Adipocyte (in vitro differentiated cells): ENCODE measurements around the gene MAPK10.

Source experiments
- DNase-seq: peaks from one replicate; pipeline ENCODE4 v3.0.0-alpha.2; 2015; ENCODE audit warnings: low read depth
- H3K27me3 ChIP-seq: replicated peaks from 2 replicates; pipeline ENCODE4 v1.7.0; 2013; ENCODE audit warnings: mild to moderate bottlenecking, low read length, moderate library complexity; ENCODE audit not compliant: control insufficient read depth, insufficient read depth
- H3K36me3 ChIP-seq: 2 replicates; pipeline ENCODE4 v1.7.0; 2013; ENCODE audit warnings: low read length, mild to moderate bottlenecking, moderate library complexity; ENCODE audit not compliant: control insufficient read depth, insufficient read depth, severe bottlenecking
- H3K4me1 ChIP-seq: 2 replicates; pipeline ENCODE4 v1.7.0; 2013; ENCODE audit warnings: mild to moderate bottlenecking, low read length, moderate library complexity; ENCODE audit not compliant: control insufficient read depth, insufficient read depth
- H3K4me3 ChIP-seq: 2 replicates; pipeline ENCODE4 v1.7.0; 2013; ENCODE audit warnings: mild to moderate bottlenecking, low read length, moderate library complexity
- H3K9ac ChIP-seq: 2 replicates; pipeline ENCODE4 v1.7.0; 2013; ENCODE audit warnings: mild to moderate bottlenecking, low read length, moderate library complexity
- H3K9me3 ChIP-seq: 2 replicates; pipeline ENCODE4 v1.7.0; 2013; ENCODE audit warnings: mild to moderate bottlenecking, low read length, moderate library complexity; ENCODE audit not compliant: control insufficient read depth

MAPK10 gene

GRCh38 chr4:86376850-86377249, 17.0 kb upstream of the MAPK10 start:
- DNase-seq: no peak
- Histone ChIP-seq H3K36me3 (no peaks in the 10 kb centered on the region), H3K27me3 (no peaks in the 10 kb centered on the region), H3K4me3 (no peak overlapping the region), H3K9me3 (peaks cover 6% of the 10 kb centered on the region), H3K9ac (no peak overlapping the region), H3K4me1 (no peaks in the 10 kb centered on the region)

GRCh38 chr4:86368433-86368832, 8.6 kb upstream of the MAPK10 start:
- Histone ChIP-seq H3K9me3 (peaks cover 3% of the 10 kb centered on the region), H3K4me3 (peak overlapping the region; percentile 9), H3K27me3 (no peaks in the 10 kb centered on the region), H3K9ac (no peak overlapping the region), H3K36me3 (no peaks in the 10 kb centered on the region), H3K4me1 (peaks cover 15% of the 10 kb centered on the region)
- no peak for DNase-seq

- Histone ChIP-seq H3K4me1 (peaks cover 15% of the 10 kb centered on the region), H3K9ac (no peak overlapping the region), H3K36me3 (no peaks in the 10 kb centered on the region), H3K27me3 (no peaks in the 10 kb centered on the region), H3K9me3 (peaks cover 1% of the 10 kb centered on the region), H3K4me3 (no peak overlapping the region)
- DNase-seq: peak; percentile 67
Observed at GRCh38 chr4:86367577-86367976, 7.7 kb upstream of the MAPK10 start.

GRCh38 chr4:86366920-86367319, 7.1 kb upstream of the MAPK10 start:
- no peak overlapping the region for H3K4me3 ChIP-seq
- no peaks in the 10 kb centered on the region for H3K9me3 ChIP-seq
- DNase-seq: no peak
- H3K36me3 ChIP-seq: no peaks in the 10 kb centered on the region
- no peak overlapping the region for H3K9ac ChIP-seq
- H3K27me3 ChIP-seq: no peaks in the 10 kb centered on the region
- peaks cover 15% of the 10 kb centered on the region for H3K4me1 ChIP-seq

GRCh38 chr4:86362510-86362909, 2.7 kb upstream of the MAPK10 start:
- H3K27me3 ChIP-seq: no peaks in the 10 kb centered on the region

GRCh38 chr4:86358257-86358656, 1.6 kb downstream of the MAPK10 start:
- Histone ChIP-seq H3K36me3 (no peaks in the 10 kb centered on the region), H3K4me1 (peaks cover 23% of the 10 kb centered on the region), H3K9ac (peak overlapping the region; percentile 45), H3K9me3 (no peaks in the 10 kb centered on the region), H3K4me3 (peak overlapping the region; percentile 35), H3K27me3 (no peaks in the 10 kb centered on the region)
- peak; percentile 58 for DNase-seq

More at GRCh38 chr4:86362510-86362909, 2.7 kb upstream of the MAPK10 start:
- Histone ChIP-seq H3K9ac (no peak overlapping the region), H3K4me3 (no peak overlapping the region), H3K4me1 (peaks cover 33% of the 10 kb centered on the region), H3K36me3 (no peaks in the 10 kb centered on the region), H3K9me3 (no peaks in the 10 kb centered on the region)
- no peak for DNase-seq

- Histone ChIP-seq H3K4me1 (peaks cover 23% of the 10 kb centered on the region), H3K4me3 (no peak overlapping the region)
- DNase-seq: no peak
Observed at GRCh38 chr4:86357608-86358007, 2.2 kb downstream of the MAPK10 start.

GRCh38 chr4:86356425-86357210, 3.2 kb downstream of the MAPK10 start:
- Histone ChIP-seq H3K36me3 (no peaks in the 10 kb centered on the region), H3K4me3 (no peak overlapping the region), H3K27me3 (no peaks in the 10 kb centered on the region), H3K4me1 (peaks cover 23% of the 10 kb centered on the region), H3K9me3 (no peaks in the 10 kb centered on the region), H3K9ac (no peak overlapping the region)
- DNase-seq: no peak

More at GRCh38 chr4:86357608-86358007, 2.2 kb downstream of the MAPK10 start:
- no peak overlapping the region for H3K9ac ChIP-seq
- no peaks in the 10 kb centered on the region for H3K9me3 ChIP-seq
- H3K36me3 ChIP-seq: no peaks in the 10 kb centered on the region
- no peaks in the 10 kb centered on the region for H3K27me3 ChIP-seq

GRCh38 chr4:86354390-86354789, 5.5 kb downstream of the MAPK10 start:
- DNase-seq: no peak
- Histone ChIP-seq H3K36me3 (no peaks in the 10 kb centered on the region), H3K4me1 (peaks cover 14% of the 10 kb centered on the region), H3K9ac (no peak overlapping the region), H3K4me3 (no peak overlapping the region), H3K27me3 (no peaks in the 10 kb centered on the region), H3K9me3 (no peaks in the 10 kb centered on the region)

GRCh38 chr4:86346320-86346719, 13.5 kb downstream of the MAPK10 start:
- Histone ChIP-seq H3K4me1 (no peaks in the 10 kb centered on the region), H3K36me3 (no peaks in the 10 kb centered on the region), H3K27me3 (no peaks in the 10 kb centered on the region), H3K9me3 (no peaks in the 10 kb centered on the region), H3K9ac (no peak overlapping the region), H3K4me3 (no peak overlapping the region)
- DNase-seq: no peak

- Histone ChIP-seq H3K36me3 (no peaks in the 10 kb centered on the region), H3K9me3 (no peaks in the 10 kb centered on the region)
- DNase-seq: no peak
Observed at GRCh38 chr4:86344127-86344526, 15.7 kb downstream of the MAPK10 start.

GRCh38 chr4:86338989-86339388, 20.9 kb downstream of the MAPK10 start:
- Histone ChIP-seq H3K36me3 (no peaks in the 10 kb centered on the region), H3K4me3 (peak overlapping the region; percentile 51), H3K9ac (peak overlapping the region; percentile 41), H3K4me1 (peaks cover 32% of the 10 kb centered on the region), H3K27me3 (no peaks in the 10 kb centered on the region), H3K9me3 (no peaks in the 10 kb centered on the region)
- DNase-seq: peak; percentile 80

More at GRCh38 chr4:86344127-86344526, 15.7 kb downstream of the MAPK10 start:
- Histone ChIP-seq H3K4me3 (no peak overlapping the region), H3K27me3 (no peaks in the 10 kb centered on the region), H3K9ac (no peak overlapping the region), H3K4me1 (peaks cover 5% of the 10 kb centered on the region)
